HG03378 (cell line): ENCODE measurements around the gene KRTAP27-1.

Source experiments
- ATAC-seq: cut with Tn5 transposase; IDR thresholded peaks from one replicate; pipeline ENCODE4 v1.9.1; 2021; ENCODE audit warnings: mild to moderate bottlenecking, moderate library complexity; ENCODE audit not compliant: unreplicated experiment

KRTAP27-1 gene

DNA sequence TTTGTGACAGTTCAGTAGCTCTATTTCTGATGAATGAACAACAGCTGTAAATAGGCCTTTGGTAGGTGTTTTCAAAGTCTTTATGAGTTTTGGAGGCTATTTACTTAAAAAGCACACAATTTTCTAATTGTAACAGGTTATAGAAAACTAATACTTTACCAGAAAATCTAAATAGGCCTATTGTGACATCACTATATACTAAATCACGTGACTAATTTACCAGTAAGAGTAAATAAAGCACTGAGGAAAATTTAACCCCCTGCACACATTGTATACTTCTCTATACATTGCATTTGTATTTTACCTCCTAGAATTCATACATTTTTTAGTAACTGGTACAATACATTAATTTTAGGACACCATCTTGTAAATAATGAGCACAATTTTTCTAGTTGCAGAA lies 32.4 kb downstream of the KRTAP27-1 start:
- no peak for ATAC-seq

DNA sequence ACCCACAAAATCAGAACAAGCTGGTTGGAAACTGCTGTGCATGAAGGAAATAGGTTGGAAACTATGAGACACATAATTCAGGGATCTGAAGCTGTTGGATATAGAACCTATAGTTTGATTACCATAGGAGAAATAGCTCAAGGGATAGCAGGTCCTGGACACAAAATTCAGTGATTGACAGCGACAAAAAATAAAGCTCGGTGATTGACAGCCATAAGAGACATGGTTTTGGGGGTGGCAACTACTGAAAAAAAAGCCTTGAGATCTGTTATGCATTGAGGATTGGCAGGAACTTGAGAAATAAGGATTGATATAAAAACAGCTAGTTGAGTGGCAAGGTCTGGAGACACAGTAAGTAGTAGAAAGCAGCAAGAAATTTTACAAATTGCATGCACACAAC lies 48.3 kb downstream of the KRTAP27-1 start, which contains the start of gene KRTAP25-1:
KRTAP25-1 (minus strand) TSS at position 300 of the 400 bp plus-strand sequence; CDS start at position 276, 24 bp downstream.
- no peak for ATAC-seq
